Measurements from ENCODE around the gene KRTAP10-10.

DNA sequence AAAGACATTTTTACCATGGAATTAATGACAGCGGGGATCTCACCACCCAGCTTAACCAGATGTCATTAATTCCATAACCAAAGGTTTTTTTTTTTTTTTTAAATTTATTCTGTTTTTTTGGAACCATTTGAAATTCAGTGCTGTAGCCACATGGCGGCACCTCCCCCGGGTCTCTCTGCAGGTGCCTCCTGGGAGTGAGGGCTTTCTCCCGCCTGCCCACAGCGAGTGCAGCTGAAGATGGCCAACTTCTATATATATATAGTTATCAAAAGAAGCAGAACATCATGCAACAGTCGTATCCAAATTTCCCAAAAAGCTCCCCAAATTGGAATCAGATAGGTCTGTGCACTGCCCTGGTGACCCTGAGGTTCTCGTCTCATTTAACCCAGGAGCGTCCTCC, 21.7 kb upstream of the KRTAP10-10 start:
- TF ChIP-seq, protein P1, sequence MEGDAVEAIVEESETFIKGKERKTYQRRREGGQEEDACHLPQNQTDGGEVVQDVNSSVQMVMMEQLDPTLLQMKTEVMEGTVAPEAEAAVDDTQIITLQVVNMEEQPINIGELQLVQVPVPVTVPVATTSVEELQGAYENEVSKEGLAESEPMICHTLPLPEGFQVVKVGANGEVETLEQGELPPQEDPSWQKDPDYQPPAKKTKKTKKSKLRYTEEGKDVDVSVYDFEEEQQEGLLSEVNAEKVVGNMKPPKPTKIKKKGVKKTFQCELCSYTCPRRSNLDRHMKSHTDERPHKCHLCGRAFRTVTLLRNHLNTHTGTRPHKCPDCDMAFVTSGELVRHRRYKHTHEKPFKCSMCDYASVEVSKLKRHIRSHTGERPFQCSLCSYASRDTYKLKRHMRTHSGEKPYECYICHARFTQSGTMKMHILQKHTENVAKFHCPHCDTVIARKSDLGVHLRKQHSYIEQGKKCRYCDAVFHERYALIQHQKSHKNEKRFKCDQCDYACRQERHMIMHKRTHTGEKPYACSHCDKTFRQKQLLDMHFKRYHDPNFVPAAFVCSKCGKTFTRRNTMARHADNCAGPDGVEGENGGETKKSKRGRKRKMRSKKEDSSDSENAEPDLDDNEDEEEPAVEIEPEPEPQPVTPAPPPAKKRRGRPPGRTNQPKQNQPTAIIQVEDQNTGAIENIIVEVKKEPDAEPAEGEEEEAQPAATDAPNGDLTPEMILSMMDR (IDR thresholded peaks at IDR 0.05): no peak
- TF ChIP-seq POLR2A (IDR thresholded peaks at IDR 0.05): no peak

Data from body of pancreas (tissue), 4 donors.